HL-60 (cell line): ENCODE measurements around the gene CDK12.

Experiments used
- CTCF ChIP-seq: IDR thresholded peaks from one replicate; pipeline ENCODE4 v1.5.1; 2011; ENCODE audit warnings: low read length, control low read depth, inconsistent platforms; ENCODE audit not compliant: insufficient read depth
- POLR2AphosphoS5 ChIP-seq: IDR thresholded peaks from 2 replicates; pipeline ENCODE4 v1.6.1; 2012; ENCODE audit warnings: low read depth
- REST ChIP-seq: IDR thresholded peaks from 2 replicates; pipeline ENCODE4 v1.6.1; 2012; ENCODE audit warnings: low read depth; ENCODE audit not compliant: insufficient replicate concordance
- SPI1 ChIP-seq: IDR thresholded peaks from 2 replicates; pipeline ENCODE4 v1.6.1; 2012; ENCODE audit warnings: low read depth, mild to moderate bottlenecking, borderline replicate concordance

- TF ChIP-seq CTCF (no peak), SPI1 (no peak), POLR2AphosphoS5 (no peak), REST (no peak)
These were observed 31.7 kb upstream of the CDK12 start for GRCh38 chr17:39429600-39429999.
